Gastrocnemius medialis (tissue), 4 donors: Measurements from ENCODE around the gene EPB41L1. TPM values are rescaled to one million over a fixed set of nuclear protein-coding genes. Genes with fewer than 3 reads are reported as not detected.
A peak's percentile ranks its signal among the peaks of the same experiment; 100 is the strongest.

Source experiments
- ATAC-seq, 2 donors: fragments of 150-250 bp; one replicate each; pipeline ENCODE4 v1.9.1; 2016
- DNase-seq, 2 donors: peaks; one replicate each; pipeline ENCODE4 v3.0.0-alpha.2; 2019
- H3K27ac ChIP-seq, 4 donors: fragments of 200-600 bp; sonication (generic); 1 replicate in 1 of 4; 2 replicates in 3 of 4; pipeline ENCODE4 v1.5.1; 2016 to 2018; ENCODE audit warnings: mild to moderate bottlenecking in 2 of 4, moderate library complexity in 1 of 4
- H3K27me3 ChIP-seq, 3 donors: fragments of 200-600 bp; sonication (generic) in 2 of 3; 1 replicate in 1 of 3; 2 replicates in 2 of 3; pipeline versions ENCODE4 v1.5.1 to v1.6.0; 2016 to 2019; ENCODE audit warnings: mild to moderate bottlenecking in 1 of 3, moderate library complexity in 1 of 3
- H3K36me3 ChIP-seq, 2 donors: fragments of 200-600 bp; sonication (generic) in 1 of 2; one replicate each; pipeline ENCODE4 v1.5.1; 2017 to 2018
- H3K4me1 ChIP-seq, 2 donors: fragments of 200-600 bp; sonication (generic) in 1 of 2; one replicate each; pipeline ENCODE4 v1.5.1; 2016 to 2017; ENCODE audit warnings: mild to moderate bottlenecking in 2 of 2
- H3K4me3 ChIP-seq, 4 donors: fragments of 200-600 bp; sonication (generic) in 3 of 4; 1 replicate in 1 of 4; 2 replicates in 3 of 4; pipeline ENCODE4 v1.5.1; 2016 to 2019; ENCODE audit warnings: mild to moderate bottlenecking in 2 of 4
- H3K9me3 ChIP-seq, 3 donors: fragments of 200-600 bp; sonication (generic) in 2 of 3; 1 replicate in 1 of 3; 2 replicates in 2 of 3; pipeline ENCODE4 v1.5.1; 2016 to 2019
- POLR2A ChIP-seq, 2 donors: fragments of 450-650 bp; IDR thresholded peaks; one replicate each; pipeline ENCODE4 v1.6.1; 2017; ENCODE audit warnings: antibody characterized with exemption in 2 of 2, mild to moderate bottlenecking in 2 of 2, moderate library complexity in 2 of 2
- in situ Hi-C, 4 donors: fragments of 200-750 bp; cut with MboI; loops; one replicate each; pipeline versions ENCODE4 v1.15.0 to v1.8.0; 2017; ENCODE audit warnings: low sequenced_read_pairs in 4 of 4
- intact Hi-C: fragments of 100-400 bp; cut with DNase I; formaldehyde crosslinking; loops from one replicate; pipeline ENCODE4 v1.15.1; 2023; ENCODE audit warnings: low total_unique reads
- total RNA-seq, 4 donors: library from RNA; depleted of rRNA; stranded (reverse); fragments of >200 nt; gene quantifications; one replicate each; pipeline versions ENCODE4 v1.1.0 to v1.2.3, GENCODE V29; 2016
- TF ChIP-seq, protein P1 (sequence below), 5 experiments: fragments of 450-650 bp in 3 of 5; fragments of 200-600 bp in 2 of 5; sonication (generic) in 2 of 5; IDR thresholded peaks in 4 of 5; conservative IDR thresholded peaks in 1 of 5; 1 replicate in 4 of 5; 2 replicates in 1 of 5; pipeline ENCODE4 v1.5.1; 2016 to 2019; ENCODE audit warnings: antibody characterized with exemption in 5 of 5, mild to moderate bottlenecking in 3 of 5, moderate library complexity in 3 of 5

The EPB41L1 gene
- total RNA-seq, result 10 to 100 TPM in 2 of 4 donors, 1 to 10 TPM in 2; 2.3 to 11.4 (median 7.4) TPM

- in situ Hi-C loops, result no loop called here
- TF ChIP-seq, protein P1, sequence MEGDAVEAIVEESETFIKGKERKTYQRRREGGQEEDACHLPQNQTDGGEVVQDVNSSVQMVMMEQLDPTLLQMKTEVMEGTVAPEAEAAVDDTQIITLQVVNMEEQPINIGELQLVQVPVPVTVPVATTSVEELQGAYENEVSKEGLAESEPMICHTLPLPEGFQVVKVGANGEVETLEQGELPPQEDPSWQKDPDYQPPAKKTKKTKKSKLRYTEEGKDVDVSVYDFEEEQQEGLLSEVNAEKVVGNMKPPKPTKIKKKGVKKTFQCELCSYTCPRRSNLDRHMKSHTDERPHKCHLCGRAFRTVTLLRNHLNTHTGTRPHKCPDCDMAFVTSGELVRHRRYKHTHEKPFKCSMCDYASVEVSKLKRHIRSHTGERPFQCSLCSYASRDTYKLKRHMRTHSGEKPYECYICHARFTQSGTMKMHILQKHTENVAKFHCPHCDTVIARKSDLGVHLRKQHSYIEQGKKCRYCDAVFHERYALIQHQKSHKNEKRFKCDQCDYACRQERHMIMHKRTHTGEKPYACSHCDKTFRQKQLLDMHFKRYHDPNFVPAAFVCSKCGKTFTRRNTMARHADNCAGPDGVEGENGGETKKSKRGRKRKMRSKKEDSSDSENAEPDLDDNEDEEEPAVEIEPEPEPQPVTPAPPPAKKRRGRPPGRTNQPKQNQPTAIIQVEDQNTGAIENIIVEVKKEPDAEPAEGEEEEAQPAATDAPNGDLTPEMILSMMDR (IDR thresholded peaks at IDR 0.05 in 4 of 5, conservative IDR thresholded peaks at IDR 0.05 in 1 of 5), result no peak
- no peak for TF ChIP-seq POLR2A (IDR thresholded peaks at IDR 0.05)
- Histone ChIP-seq H3K4me3 (peak within 1 kb of the TSS; percentile 58 to 76 (median 62)), H3K27ac (peak within 1 kb of the TSS; percentile 50 to 69 (median 65)), H3K9me3 (no peaks in the 10 kb centered on the region), H3K4me1 (peaks cover 7 to 13% of the 10 kb centered on the region in 2 donors), H3K36me3 (no peaks in the 10 kb centered on the region), H3K27me3 (no peaks in the 10 kb centered on the region)
- DNase-seq (no peak), ATAC-seq (peak in 1 of 2 donors; percentile 12)
- intact Hi-C loops, result no loop called here
Measured at GRCh38 chr20:36154700-36155628, at the start of gene EPB41L1. TSS of gene EPB41L1 (plus strand) at chr20:36154740. CDS start at chr20:36173778, 19,038 bp downstream.

GRCh38 chr20:36104856-36105255 is 49.7 kb upstream of the EPB41L1 start:
- Histone ChIP-seq H3K4me3 (no peak overlapping the region), H3K9me3 (no peaks in the 10 kb centered on the region), H3K27ac (no peak overlapping the region), H3K27me3 (no peaks in the 10 kb centered on the region), H3K36me3 (no peaks in the 10 kb centered on the region), H3K4me1 (no peaks in the 10 kb centered on the region)
- TF ChIP-seq, protein P1 (IDR thresholded peaks at IDR 0.05 in 4 of 5, conservative IDR thresholded peaks at IDR 0.05 in 1 of 5), result no peak
- no peak for TF ChIP-seq POLR2A (IDR thresholded peaks at IDR 0.05)
- DNase-seq, result no peak
- intact Hi-C loops, result no loop called here
- no peak for ATAC-seq
- in situ Hi-C loops, result no loop called here

- intact Hi-C loops (no loop called here), in situ Hi-C loops (no loop called here)
- no peak for ATAC-seq
- TF ChIP-seq, protein P1 (IDR thresholded peaks at IDR 0.05 in 4 of 5, conservative IDR thresholded peaks at IDR 0.05 in 1 of 5), result no peak
- TF ChIP-seq POLR2A (IDR thresholded peaks at IDR 0.05), result no peak
- DNase-seq, result no peak
- Histone ChIP-seq H3K9me3 (no peaks in the 10 kb centered on the region), H3K4me3 (no peak overlapping the region), H3K27me3 (no peaks in the 10 kb centered on the region), H3K4me1 (no peaks in the 10 kb centered on the region), H3K36me3 (no peaks in the 10 kb centered on the region), H3K27ac (no peak overlapping the region)
Measured at GRCh38 chr20:36105711-36106226, 48.8 kb upstream of the EPB41L1 start.

GRCh38 chr20:36106606-36107005 is 47.9 kb upstream of the EPB41L1 start:
- H3K4me1 ChIP-seq, result no peaks in the 10 kb centered on the region
- no peak for DNase-seq
- H3K36me3 ChIP-seq, result no peaks in the 10 kb centered on the region
- H3K9me3 ChIP-seq, result no peaks in the 10 kb centered on the region
- H3K4me3 ChIP-seq, result no peak overlapping the region
- no peak overlapping the region for H3K27ac ChIP-seq
- H3K27me3 ChIP-seq, result no peaks in the 10 kb centered on the region
- intact Hi-C loops (no loop called here), in situ Hi-C loops (no loop called here)
- no peak for TF ChIP-seq POLR2A (IDR thresholded peaks at IDR 0.05)
- no peak for ATAC-seq

DNA sequence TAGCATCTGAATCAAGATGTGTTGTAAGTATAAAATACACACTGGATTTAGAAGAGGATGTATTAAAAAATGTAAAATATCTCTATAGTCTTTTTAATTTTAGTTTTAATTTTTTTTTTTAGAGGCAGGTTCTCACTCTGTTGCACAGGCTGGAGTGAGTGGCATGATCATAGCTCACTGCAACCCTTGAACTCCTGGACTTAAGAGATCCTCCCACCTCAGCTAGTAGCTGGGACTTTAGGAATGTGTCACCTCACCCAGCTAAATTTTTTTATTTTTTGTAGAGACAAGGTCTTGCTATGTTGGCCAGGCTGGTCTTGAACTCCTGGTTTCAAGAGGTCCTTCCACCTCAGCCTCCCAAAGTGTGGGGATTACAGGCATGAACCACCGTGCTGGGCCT is 46.7 kb upstream of the EPB41L1 start:
- Histone ChIP-seq H3K27ac (no peak overlapping the region), H3K36me3 (no peaks in the 10 kb centered on the region), H3K4me3 (no peak overlapping the region), H3K9me3 (no peaks in the 10 kb centered on the region), H3K27me3 (no peaks in the 10 kb centered on the region), H3K4me1 (no peaks in the 10 kb centered on the region)
- TF ChIP-seq, protein P1 (IDR thresholded peaks at IDR 0.05 in 4 of 5, conservative IDR thresholded peaks at IDR 0.05 in 1 of 5), result no peak
- no peak for TF ChIP-seq POLR2A (IDR thresholded peaks at IDR 0.05)
- no peak for ATAC-seq
- DNase-seq, result no peak
- intact Hi-C loops, result no loop called here
- in situ Hi-C loops, result no loop called here
